Stimulated activated CD4-positive, alpha-beta T cell treated with anti-CD3 and anti-CD28 coated beads, Interleukin-4, amount 100 ng/mL, for 4 hours (primary cell): ENCODE results near the gene GIMAP7.
"Not testable (repeated sequence)": the region's sequence is repeated elsewhere in the genome, so short reads cannot be mapped to it uniquely, and the experiment has no call there.

ENCODE experiments used
- DNase-seq, 2 experiments: peaks; one replicate each; pipeline ENCODE4 v3.0.0-alpha.2; 2020

The GIMAP7 gene

GRCh38 chr7:150515248-150516147 lies 826 bp downstream of the GIMAP7 start:
- no peak for DNase-seq

- no peak for DNase-seq
Measured at GRCh38 chr7:150516956-150517745, 2.5 kb downstream of the GIMAP7 start.

- no peak for DNase-seq
Measured at GRCh38 chr7:150519310-150519709, 4.6 kb downstream of the GIMAP7 start.

GRCh38 chr7:150520145-150520544 lies 5.5 kb downstream of the GIMAP7 start:
- DNase-seq: peak in 1 of 2 experiments; percentile 12

- DNase-seq: not testable (repeated sequence)
Measured at GRCh38 chr7:150522931-150523330, 8.3 kb downstream of the GIMAP7 start.

- DNase-seq: no peak
Measured at GRCh38 chr7:150524018-150524417, 9.3 kb downstream of the GIMAP7 start.

GRCh38 chr7:150531704-150532103 lies 17.0 kb downstream of the GIMAP7 start:
- DNase-seq: no peak

- no peak for DNase-seq
Measured at GRCh38 chr7:150538259-150538658, 23.6 kb downstream of the GIMAP7 start.

GRCh38 chr7:150553163-150553562 lies 38.5 kb downstream of the GIMAP7 start:
- DNase-seq: no peak

- no peak for DNase-seq
Measured at GRCh38 chr7:150556521-150557138, 42.0 kb downstream of the GIMAP7 start.

GRCh38 chr7:150560486-150560885 lies 45.8 kb downstream of the GIMAP7 start:
- DNase-seq: no peak

- DNase-seq: no peak
Measured at GRCh38 chr7:150562919-150563318, 48.2 kb downstream of the GIMAP7 start.

- DNase-seq: no peak
Measured at GRCh38 chr7:150564006-150564405, 49.3 kb downstream of the GIMAP7 start.

- no peak for DNase-seq
Measured at GRCh38 chr7:150564566-150564965, 49.9 kb downstream of the GIMAP7 start.

GRCh38 chr7:150565239-150565638 lies 50.6 kb downstream of the GIMAP7 start:
- DNase-seq: no peak

- DNase-seq: no peak
Measured at GRCh38 chr7:150566123-150566522, 51.5 kb downstream of the GIMAP7 start.

GRCh38 chr7:150566572-150566971 lies 51.9 kb downstream of the GIMAP7 start:
- no peak for DNase-seq

- no peak for DNase-seq
Measured at GRCh38 chr7:150567169-150567568, 52.5 kb downstream of the GIMAP7 start, which contains the start of gene GIMAP4. Gene GIMAP4 (plus strand): TSS chr7:150567390. CDS start chr7:150569902, 2,512 bp downstream.

GRCh38 chr7:150567871-150568301 lies 53.2 kb downstream of the GIMAP7 start:
- DNase-seq: no peak

GRCh38 chr7:150568714-150569113 lies 54.0 kb downstream of the GIMAP7 start:
- DNase-seq: peak in 1 of 2 experiments; percentile 33

GRCh38 chr7:150569245-150569955 lies 54.7 kb downstream of the GIMAP7 start:
- no peak for DNase-seq
